Measurements from ENCODE around the gene VILL. TPM values are rescaled to one million over a fixed set of nuclear protein-coding genes. Genes with fewer than 3 reads are reported as not detected.
A peak's percentile ranks its signal among the peaks of the same experiment; 100 is the strongest.

VILL gene
- total RNA-seq, 1 donor from 2014 or later, result 3.2 TPM

DNA sequence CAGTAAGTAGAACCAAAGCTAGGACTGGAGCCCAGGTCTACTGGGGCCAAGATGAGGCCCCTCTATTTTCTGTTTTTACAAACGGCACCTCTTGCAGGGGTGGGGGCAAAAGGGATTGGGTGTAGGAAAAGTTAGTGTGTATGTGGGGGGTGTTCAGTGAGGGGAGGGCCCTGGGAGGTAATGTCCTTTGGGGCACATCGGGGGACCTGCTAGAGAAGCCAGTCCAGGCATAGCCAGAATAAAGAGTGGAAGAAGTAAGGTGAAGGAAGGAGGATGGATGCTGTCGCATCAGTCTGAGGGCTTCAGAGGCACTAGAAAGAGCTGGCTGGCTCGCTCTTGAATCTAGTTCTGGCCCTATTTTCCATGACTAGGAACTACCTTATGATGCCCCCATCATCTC, 36.3 kb downstream of the VILL start:
- peak overlapping the region; percentile 42 for H3K4me3 Mint-ChIP-seq (ENCODE audit: unreplicated experiment)
- DNase-seq, result no peak
- peaks cover 23% of the 10 kb centered on the region for H3K27me3 Mint-ChIP-seq (ENCODE audit: unreplicated experiment)
- H3K4me1 Mint-ChIP-seq (ENCODE audit: low read depth, unreplicated experiment), result peaks cover 5% of the 10 kb centered on the region
- no peak overlapping the region for H3K27ac Mint-ChIP-seq (ENCODE audit: unreplicated experiment)
- peaks cover 7% of the 10 kb centered on the region for H3K36me3 Mint-ChIP-seq (ENCODE audit: unreplicated experiment)
- TF ChIP-seq, protein P1, sequence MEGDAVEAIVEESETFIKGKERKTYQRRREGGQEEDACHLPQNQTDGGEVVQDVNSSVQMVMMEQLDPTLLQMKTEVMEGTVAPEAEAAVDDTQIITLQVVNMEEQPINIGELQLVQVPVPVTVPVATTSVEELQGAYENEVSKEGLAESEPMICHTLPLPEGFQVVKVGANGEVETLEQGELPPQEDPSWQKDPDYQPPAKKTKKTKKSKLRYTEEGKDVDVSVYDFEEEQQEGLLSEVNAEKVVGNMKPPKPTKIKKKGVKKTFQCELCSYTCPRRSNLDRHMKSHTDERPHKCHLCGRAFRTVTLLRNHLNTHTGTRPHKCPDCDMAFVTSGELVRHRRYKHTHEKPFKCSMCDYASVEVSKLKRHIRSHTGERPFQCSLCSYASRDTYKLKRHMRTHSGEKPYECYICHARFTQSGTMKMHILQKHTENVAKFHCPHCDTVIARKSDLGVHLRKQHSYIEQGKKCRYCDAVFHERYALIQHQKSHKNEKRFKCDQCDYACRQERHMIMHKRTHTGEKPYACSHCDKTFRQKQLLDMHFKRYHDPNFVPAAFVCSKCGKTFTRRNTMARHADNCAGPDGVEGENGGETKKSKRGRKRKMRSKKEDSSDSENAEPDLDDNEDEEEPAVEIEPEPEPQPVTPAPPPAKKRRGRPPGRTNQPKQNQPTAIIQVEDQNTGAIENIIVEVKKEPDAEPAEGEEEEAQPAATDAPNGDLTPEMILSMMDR (IDR thresholded peaks at IDR 0.05; ENCODE audit: partially characterized antibody, unreplicated experiment), result no peak
- H3K9me3 Mint-ChIP-seq (ENCODE audit: unreplicated experiment), result peaks cover 6% of the 10 kb centered on the region

DNA sequence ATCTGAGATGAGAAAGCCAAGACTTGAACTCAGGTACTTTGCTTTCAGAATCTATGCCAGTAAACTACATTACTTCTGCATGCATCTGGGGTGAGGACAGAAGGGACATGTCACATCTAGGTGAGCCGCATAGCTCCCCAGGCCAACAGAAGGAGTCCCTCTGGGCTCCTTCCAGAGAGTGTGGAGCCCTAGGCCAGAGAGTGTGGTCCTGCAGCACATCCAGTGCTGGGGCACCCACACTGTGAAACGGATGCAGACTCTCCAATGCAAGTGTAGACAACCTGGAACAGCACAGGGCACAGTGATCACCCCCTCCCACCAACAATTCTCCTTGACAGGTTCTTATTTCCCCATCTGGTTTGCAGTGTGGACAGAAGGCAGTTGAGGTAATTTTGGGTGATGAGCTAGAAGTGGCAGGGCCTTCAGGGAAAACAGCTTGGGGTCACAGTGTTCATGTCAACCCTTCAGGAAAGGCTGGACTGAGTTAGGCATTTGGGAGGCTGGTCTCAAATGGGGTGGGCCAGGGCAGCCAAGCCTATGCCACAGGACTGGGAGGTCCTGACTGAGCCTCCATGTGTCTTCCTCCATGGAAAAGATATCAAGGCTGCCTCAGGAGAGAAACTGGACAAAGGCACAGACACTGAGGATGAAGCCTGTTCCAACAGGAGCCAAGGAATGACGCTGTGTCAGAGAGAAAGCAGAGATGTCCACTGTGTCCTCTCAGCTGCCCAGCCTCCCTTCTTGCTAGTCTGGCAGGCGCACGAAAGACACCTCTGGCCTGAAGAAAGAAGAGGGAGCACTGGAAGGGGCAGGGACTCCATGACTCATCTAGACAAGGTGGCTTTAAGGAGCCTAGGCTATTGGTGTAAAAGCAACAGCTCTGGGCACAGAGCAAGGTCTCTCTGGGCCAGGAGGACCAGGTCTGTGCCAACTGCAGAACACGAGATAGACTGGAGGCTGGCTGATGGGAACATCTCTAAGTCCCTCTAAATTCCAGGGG, 37.2 kb downstream of the VILL start:
- Mint-ChIP-seq H3K4me1 (ENCODE audit: low read depth, unreplicated experiment) (peaks cover 4% of the 10 kb centered on the region), H3K27me3 (ENCODE audit: unreplicated experiment) (peaks cover 23% of the 10 kb centered on the region), H3K27ac (ENCODE audit: unreplicated experiment) (peak overlapping the region; percentile 70), H3K4me3 (ENCODE audit: unreplicated experiment) (peak overlapping the region; percentile 94), H3K9me3 (ENCODE audit: unreplicated experiment) (peaks cover 6% of the 10 kb centered on the region), H3K36me3 (ENCODE audit: unreplicated experiment) (peaks cover 7% of the 10 kb centered on the region)
- DNase-seq, result no peak
- TF ChIP-seq, protein P1 (IDR thresholded peaks at IDR 0.05; ENCODE audit: partially characterized antibody, unreplicated experiment), result no peak

DNA sequence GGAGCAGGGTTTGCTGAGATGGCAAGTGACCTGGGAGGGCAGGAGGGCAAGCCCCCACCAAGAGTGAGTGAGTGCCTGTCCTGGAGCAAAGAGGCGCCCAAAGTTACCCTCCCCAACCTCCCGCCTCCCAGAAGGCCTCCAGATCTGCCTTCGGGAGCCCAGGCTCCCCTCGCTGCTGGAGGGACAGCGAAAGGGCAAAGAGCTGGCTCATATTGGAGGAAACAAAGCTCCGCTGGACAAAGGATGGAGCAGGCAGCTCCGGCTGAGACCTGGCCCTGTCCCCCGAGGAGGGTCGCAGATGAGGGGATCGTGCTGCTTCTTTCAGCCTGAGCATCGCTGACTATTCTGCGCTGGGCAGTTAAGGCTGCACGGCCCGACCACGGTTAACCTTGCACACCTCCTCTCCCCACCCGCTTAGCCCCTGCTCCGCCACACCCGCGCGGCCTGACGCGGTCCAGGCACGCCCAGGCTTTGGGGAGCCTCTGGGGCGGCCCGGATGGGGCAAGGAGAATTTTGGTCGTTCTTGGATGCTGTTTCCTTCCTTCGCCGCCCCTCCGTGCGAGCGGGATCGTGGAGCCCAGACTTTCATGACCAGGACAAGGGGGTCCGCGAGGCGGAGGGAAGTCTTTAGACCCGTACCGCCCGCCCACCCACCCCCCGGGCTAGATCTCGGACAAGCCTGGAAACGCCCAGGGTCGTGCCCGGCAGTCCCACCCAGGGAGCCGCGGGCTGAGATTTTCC, 38.2 kb downstream of the VILL start:
- H3K36me3 Mint-ChIP-seq (ENCODE audit: unreplicated experiment), result peaks cover 7% of the 10 kb centered on the region
- peak overlapping the region; percentile 70 for H3K27ac Mint-ChIP-seq (ENCODE audit: unreplicated experiment)
- peaks cover 5% of the 10 kb centered on the region for H3K9me3 Mint-ChIP-seq (ENCODE audit: unreplicated experiment)
- peaks cover 26% of the 10 kb centered on the region for H3K27me3 Mint-ChIP-seq (ENCODE audit: unreplicated experiment)
- peaks cover 1% of the 10 kb centered on the region for H3K4me1 Mint-ChIP-seq (ENCODE audit: low read depth, unreplicated experiment)
- TF ChIP-seq, protein P1 (IDR thresholded peaks at IDR 0.05; ENCODE audit: partially characterized antibody, unreplicated experiment), result no peak
- DNase-seq, result peak; percentile 48
- peak overlapping the region; percentile 94 for H3K4me3 Mint-ChIP-seq (ENCODE audit: unreplicated experiment)

DNA sequence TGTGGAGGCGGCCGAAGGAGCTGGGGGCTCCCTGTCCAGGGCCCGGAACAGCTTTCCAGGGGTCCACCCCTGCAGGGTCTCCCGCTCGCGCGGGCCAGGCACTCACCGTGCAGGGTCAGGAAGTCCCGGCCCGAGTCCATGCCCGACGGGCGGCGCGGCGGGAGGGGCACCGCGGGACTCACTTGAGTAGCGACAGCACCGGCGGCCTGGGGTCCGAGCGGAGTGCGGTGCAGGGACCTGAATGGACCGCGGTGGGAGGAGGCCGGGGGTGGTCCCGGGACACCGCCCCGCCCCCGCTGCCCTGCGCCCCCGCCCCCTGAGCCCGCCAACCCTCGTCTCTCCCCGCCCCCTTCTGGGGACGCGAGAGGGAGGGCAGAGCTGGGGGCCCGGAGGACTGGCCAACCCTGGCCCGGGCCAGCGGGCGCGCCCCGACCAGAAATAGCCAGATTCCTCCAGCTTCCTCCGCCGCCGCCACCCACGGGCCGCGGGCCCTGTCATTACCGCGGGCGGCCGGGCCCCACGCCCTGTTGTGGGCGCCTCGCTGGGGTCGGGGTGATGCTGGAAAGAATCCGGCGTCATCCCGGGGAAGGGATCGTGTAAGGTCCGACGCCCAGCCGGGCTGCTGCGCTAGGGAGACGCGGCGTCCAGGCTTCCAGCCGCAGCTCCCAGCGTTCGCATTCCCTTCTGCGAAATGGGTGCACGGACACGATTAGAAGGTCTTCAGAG, 39.0 kb downstream of the VILL start, which contains the start of gene PLCD1:
Gene PLCD1, minus strand, starts transcription at position 243 of the 726 bp plus-strand sequence. Its CDS starts 103 bp downstream, at position 140.
- TF ChIP-seq, protein P1 (IDR thresholded peaks at IDR 0.05; ENCODE audit: partially characterized antibody, unreplicated experiment), result no peak
- Mint-ChIP-seq H3K27me3 (ENCODE audit: unreplicated experiment) (peaks cover 22% of the 10 kb centered on the region), H3K9me3 (ENCODE audit: unreplicated experiment) (peaks cover 5% of the 10 kb centered on the region), H3K4me1 (ENCODE audit: low read depth, unreplicated experiment) (no peaks in the 10 kb centered on the region), H3K4me3 (ENCODE audit: unreplicated experiment) (peak within 1 kb of the TSS; percentile 94), H3K27ac (ENCODE audit: unreplicated experiment) (peak within 1 kb of the TSS; percentile 70), H3K36me3 (ENCODE audit: unreplicated experiment) (peaks cover 7% of the 10 kb centered on the region)
- peak; percentile 72 for DNase-seq

Measured in glutamatergic neuron (in vitro differentiated cells).